HepG2 (cell line): Measurements from ENCODE around the gene PFKFB4. TPM values are rescaled to one million over a fixed set of nuclear protein-coding genes. Genes with fewer than 3 reads are reported as not detected.

Experiments
- ATAC-seq: fragments of 200-7000 bp; cut with Tn5 transposase; 3 replicates; pipeline ENCODE4 v1.9.1; 2020; ENCODE audit warnings: mild to moderate bottlenecking, moderate library complexity
- BruUV-seq: library from RNA; stranded (reverse); fragments of 400-500 nt; replicated peaks from 2 replicates; lab custom pipeline; 2021; lab: Mats Ljungman, UMichigan
- CTCF ChIA-PET: fragments of 300-600 bp; formaldehyde crosslinking; extraction: SDS; loops from one replicate; lab custom pipeline; 2021; ENCODE audit warnings: low total read pairs, inconsistent platforms, low intra/inter-chr PET ratio; lab: Yijun Ruan, JAX
- POLR2A ChIA-PET: fragments of 350-600 bp; sonication (Branson Sonifier 250); formaldehyde crosslinking; loops from one replicate; lab custom pipeline; 2020; ENCODE audit warnings: antibody characterized with exemption, inconsistent platforms; lab: Yijun Ruan, JAX
- DNase-seq: peaks from one replicate; pipeline ENCODE4 v3.0.0-alpha.2; 2015; ENCODE audit warnings: low spot score
- FAIRE-seq: peaks from 3 replicates; lab custom pipeline; 2011; peaks lifted over from hg19 to GRCh38; lab: Jason Lieb, UNC
- H2AFZ ChIP-seq: one replicate; pipeline ENCODE4 v1.6.1; 2011; ENCODE audit warnings: low read length, inconsistent platforms
- H3K27ac ChIP-seq: fragments of 300-600 bp; 3 replicates; pipeline ENCODE4 v1.8.0; 2011; ENCODE audit warnings: mixed run types, mild to moderate bottlenecking, mixed read lengths, low read length, inconsistent platforms; ENCODE audit not compliant: insufficient read depth; ENCODE audit errors: extremely low read length
- H3K27me3 ChIP-seq, 2 experiments: fragments of 200-600 bp in 1 of 2; 2 replicates in 1 of 2; 3 replicates in 1 of 2; pipeline versions ENCODE4 v1.6.0 to v1.8.0; 2011; ENCODE audit warnings: low read length in 2 of 2, mild to moderate bottlenecking in 2 of 2, moderate library complexity in 2 of 2, inconsistent platforms in 1 of 2; ENCODE audit not compliant: insufficient read depth in 2 of 2, control insufficient read depth in 1 of 2
- H3K36me3 ChIP-seq, 2 experiments: fragments of 200-600 bp in 1 of 2; replicated peaks in 1 of 2; 2 replicates in 1 of 2; 3 replicates in 1 of 2; pipeline versions ENCODE4 v1.5.1 to v1.8.0; 2011; ENCODE audit warnings: low read length in 2 of 2, inconsistent platforms in 1 of 2; ENCODE audit not compliant: insufficient read depth in 2 of 2, control insufficient read depth in 1 of 2
- H3K4me1 ChIP-seq: 2 replicates; pipeline ENCODE4 v1.5.1; 2012; ENCODE audit warnings: low read length, inconsistent platforms; ENCODE audit not compliant: insufficient read depth
- H3K4me2 ChIP-seq: 2 replicates; pipeline ENCODE4 v1.6.0; 2011; ENCODE audit warnings: low read depth, low read length, inconsistent platforms
- H3K4me3 ChIP-seq, 3 experiments: fragments of 200-600 bp in 1 of 3; sonication (generic), shearing (Covaris generic) in 1 of 3; replicated peaks in 1 of 3; 2 replicates each; pipeline ENCODE4 v1.5.1; 2011 to 2016; ENCODE audit warnings: low read length in 3 of 3, inconsistent platforms in 2 of 3, low read depth in 2 of 3, mild to moderate bottlenecking in 2 of 3, control low read depth in 1 of 3, mixed read lengths in 1 of 3; ENCODE audit not compliant: insufficient read depth in 1 of 3
- H3K79me2 ChIP-seq: one replicate; pipeline ENCODE4 v1.6.1; 2011; ENCODE audit warnings: low read length, inconsistent platforms; ENCODE audit not compliant: insufficient read depth
- H3K9ac ChIP-seq: 2 replicates; pipeline ENCODE4 v1.6.0; 2011; ENCODE audit warnings: mild to moderate bottlenecking, low read depth, low read length, inconsistent platforms; ENCODE audit not compliant: insufficient read depth
- H3K9me3 ChIP-seq: 2 replicates; pipeline ENCODE4 v1.5.1; 2012; ENCODE audit warnings: mild to moderate bottlenecking, low read length
- H4K20me1 ChIP-seq: 2 replicates; pipeline ENCODE4 v1.6.0; 2011; ENCODE audit warnings: inconsistent platforms, mild to moderate bottlenecking, low read length, moderate library complexity; ENCODE audit not compliant: insufficient read depth
- ARNT2 ChIP-seq: sonication (generic); formaldehyde crosslinking; IDR thresholded peaks from 2 replicates; pipeline ENCODE4 v1.8.0; 2022; ENCODE audit warnings: mild to moderate bottlenecking, low read depth, missing genetic modification reagents, moderate library complexity
- NR2F6 ChIP-seq, 2 experiments: IDR thresholded peaks; 2 replicates each; pipeline ENCODE4 v1.6.1; 2016; ENCODE audit warnings: antibody characterized with exemption in 1 of 2, mild to moderate bottlenecking in 1 of 2
- REXO4 ChIP-seq: sonication (generic); formaldehyde crosslinking; IDR thresholded peaks from 2 replicates; pipeline ENCODE4 v1.8.0; 2022; ENCODE audit warnings: missing genetic modification reagents, mild to moderate bottlenecking, borderline replicate concordance
- THAP11 ChIP-seq: IDR thresholded peaks from 2 replicates; pipeline ENCODE4 v1.6.1; 2016; ENCODE audit warnings: missing biosample characterization, missing genetic modification reagents
- THAP7 ChIP-seq: sonication (generic); formaldehyde crosslinking; IDR thresholded peaks from 2 replicates; pipeline ENCODE4 v1.8.1; 2023; ENCODE audit warnings: mild to moderate bottlenecking, missing genetic modification reagents
- ZFP36L2 ChIP-seq: sonication (generic); formaldehyde crosslinking; IDR thresholded peaks from 2 replicates; pipeline ENCODE4 v1.4.0; 2020; ENCODE audit warnings: missing genetic modification reagents
- ZNF205 ChIP-seq: IDR thresholded peaks from 2 replicates; pipeline ENCODE4 v1.6.1; 2018; ENCODE audit warnings: missing biosample characterization, missing genetic modification reagents
- ZNF280B ChIP-seq: sonication (generic); formaldehyde crosslinking; IDR thresholded peaks from 2 replicates; pipeline ENCODE4 v1.5.0; 2020; ENCODE audit warnings: missing genetic modification reagents, mild to moderate bottlenecking, borderline replicate concordance
- ZNF672 ChIP-seq: sonication (generic); formaldehyde crosslinking; IDR thresholded peaks from 2 replicates; pipeline ENCODE4 v1.8.1; 2022; ENCODE audit warnings: missing genetic modification reagents
- WGBS: methylation state at CpG from one replicate; pipeline ENCODE4 v1.1.6; 2017; ENCODE audit warnings: low lambda C conversion rate; 5-methylcytosine and 5-hydroxymethylcytosine counted together
- in situ Hi-C: cut with HindIII; loops from 2 replicates; pipeline ENCODE4 v1.10.0; 2017; ENCODE audit warnings: low pct_unique_long_range_greater_than_20kb; ENCODE audit not compliant: extremely low pct_ligation_motif_present
- intact Hi-C: fragments of 100-400 bp; cut with micrococcal nuclease; formaldehyde crosslinking; loops from one replicate; pipeline ENCODE4 v1.10.0; 2022; ENCODE audit not compliant: unreplicated experiment
- polyA plus RNA-seq, 8 experiments: library from polyadenylated mRNA; depleted of rRNA in 3 of 8; stranded (reverse) in 7 of 8; unstranded in 1 of 8; fragments of >200 nt; fragmentation: Illumina TruSeq in 4 of 8; extraction: Trizol in 4 of 8; gene quantifications; 2 replicates each; pipeline versions ENCODE4 v1.2.1 to v1.2.3, GENCODE V29; 2011 to 2016; ENCODE audit warnings: low read depth in 4 of 8, missing spikeins in 1 of 8, mixed read lengths in 1 of 8; ENCODE audit not compliant: insufficient read depth in 1 of 8
- total RNA-seq, 5 experiments: library from RNA; depleted of rRNA; stranded (reverse); fragments of >200 nt; fragmentation: Illumina TruSeq; extraction: Trizol; gene quantifications; 2 replicates each; pipeline ENCODE4 v1.2.3, GENCODE V29; 2016; ENCODE audit warnings: low read depth in 1 of 5

PFKFB4 gene
- total and polyA plus RNA-seq, 2 of the 13 experiments (the other 11 are each of a cell fraction or from before 2014, with no cell fraction given), result 7.1 to 103 TPM

- Histone ChIP-seq H3K9me3 (no peaks in the 10 kb centered on the region), H3K27me3 (no peaks in the 10 kb centered on the region), H2AFZ (no peak overlapping the region), H3K4me2 (no peak overlapping the region), H3K36me3 (peaks cover 52 to 84% of the 10 kb centered on the region in 2 experiments), H3K4me1 (peaks cover 27% of the 10 kb centered on the region), H3K4me3 (no peak overlapping the region), H3K9ac (no peak overlapping the region), H3K79me2 (no peaks in the 10 kb centered on the region), H3K27ac (no peak overlapping the region), H4K20me1 (peaks cover 14% of the 10 kb centered on the region; the same call in 1 of the 2 replicates)
- in situ Hi-C loops, result no loop called here
- no TSS peak for BruUV-seq
- DNase-seq, result no peak
- no peak for TF ChIP-seq ARNT2 (CRISPR knock-in tag)
- TF ChIP-seq THAP7, result no peak
- no peak for TF ChIP-seq ZFP36L2
- no peak for TF ChIP-seq ZNF672 (CRISPR knock-in tag)
- no peak for TF ChIP-seq ZNF205 (CRISPR knock-in tag)
- no peak for TF ChIP-seq ZNF280B (CRISPR knock-in tag)
- TF ChIP-seq NR2F6 (IDR thresholded peaks at IDR 0.05), result no peak
- no peak for TF ChIP-seq NR2F6 (CRISPR knock-in tag; IDR thresholded peaks at IDR 0.05)
- TF ChIP-seq THAP11, result no peak
- no peak for TF ChIP-seq REXO4
- no peak for FAIRE-seq
- ChIA-PET POLR2A (interaction anchor here (1.2 kb wide), 1 partner anchor 33 kb away, joined by 3 read pairs; the partner anchor contains the start of gene SLC26A6), CTCF (no interaction called here)
- intact Hi-C loops, result no loop called here
- WGBS, result 100% methylated on average over 2 of the region's 2 CpGs
- ATAC-seq, result no peak
Measured at GRCh38 chr3:48601622-48601994, 45.0 kb upstream of the PFKFB4 start.
